PFSK-1 (cell line): ENCODE results near the gene HECA.

Experiments
- FOXP2 ChIP-seq: optimal IDR thresholded peaks from 2 replicates; pipeline ENCODE3; 2011; ENCODE audit warnings: borderline replicate concordance, control low read depth, inconsistent platforms; ENCODE audit not compliant: insufficient read depth; ENCODE audit errors: extremely low read length, extremely low read depth
- POLR2AphosphoS5 ChIP-seq: IDR thresholded peaks from 2 replicates; pipeline ENCODE4 v1.6.1; 2012; ENCODE audit warnings: low read depth, mild to moderate bottlenecking, control low read depth, low read length, moderate library complexity
- REST ChIP-seq, 2 experiments: IDR thresholded peaks; 2 replicates each; pipeline versions ENCODE4 v1.6.1 to v1.8.0; 2011 to 2012; ENCODE audit warnings: low read depth in 2 of 2, low read length in 2 of 2, control low read depth in 1 of 2, inconsistent platforms in 1 of 2, mild to moderate bottlenecking in 1 of 2, moderate library complexity in 1 of 2; ENCODE audit not compliant: insufficient read depth in 1 of 2
- SIN3A ChIP-seq: IDR thresholded peaks from 2 replicates; pipeline ENCODE4 v1.6.1; 2012; ENCODE audit warnings: mild to moderate bottlenecking, low read length, moderate library complexity, borderline replicate concordance; ENCODE audit not compliant: insufficient read depth
- TAF1 ChIP-seq: IDR thresholded peaks from 2 replicates; pipeline ENCODE4 v1.6.1; 2012; ENCODE audit warnings: low read length, control low read depth, borderline replicate concordance; ENCODE audit not compliant: insufficient read depth

HECA gene

GRCh38 chr6:139165324-139165723, 30.4 kb downstream of the HECA start:
- TF ChIP-seq FOXP2 (no peak), TAF1 (no peak), REST (IDR thresholded peaks at IDR 0.05; ENCODE audit: insufficient read depth in 1 of 2, low read depth in 2 of 2, low read length in 2 of 2) (no peak), POLR2AphosphoS5 (no peak), SIN3A (no peak)

- no peak for TF ChIP-seq SIN3A
- no peak for TF ChIP-seq REST (IDR thresholded peaks at IDR 0.05; ENCODE audit: insufficient read depth in 1 of 2, low read depth in 2 of 2, low read length in 2 of 2)
- no peak for TF ChIP-seq POLR2AphosphoS5
- no peak for TF ChIP-seq TAF1
- TF ChIP-seq FOXP2 = no peak
Measured at GRCh38 chr6:139166238-139166955, 31.5 kb downstream of the HECA start.

- TF ChIP-seq SIN3A (no peak), FOXP2 (no peak), REST (IDR thresholded peaks at IDR 0.05; ENCODE audit: insufficient read depth in 1 of 2, low read depth in 2 of 2, low read length in 2 of 2) (no peak), POLR2AphosphoS5 (no peak), TAF1 (no peak)
Measured at GRCh38 chr6:139166956-139167313, 32.1 kb downstream of the HECA start.

GRCh38 chr6:139172151-139172550, 37.3 kb downstream of the HECA start:
- TF ChIP-seq POLR2AphosphoS5 (no peak), SIN3A (no peak), REST (IDR thresholded peaks at IDR 0.05; ENCODE audit: insufficient read depth in 1 of 2, low read depth in 2 of 2, low read length in 2 of 2) (no peak), TAF1 (no peak), FOXP2 (no peak)

- no peak for TF ChIP-seq POLR2AphosphoS5
- TF ChIP-seq TAF1 = no peak
- no peak for TF ChIP-seq SIN3A
- TF ChIP-seq REST (IDR thresholded peaks at IDR 0.05; ENCODE audit: insufficient read depth in 1 of 2, low read depth in 2 of 2, low read length in 2 of 2) = no peak
- TF ChIP-seq FOXP2 = no peak
Measured at GRCh38 chr6:139172567-139172966, 37.7 kb downstream of the HECA start.
